ENCODE data around the gene PEAK1.

- TF ChIP-seq ZNF239 (tag by site-specific recombination; IDR thresholded peaks at IDR 0.05): no peak
- TF ChIP-seq SETDB1 (IDR thresholded peaks at IDR 0.05; ENCODE audit: insufficient read length, low read length): no peak
- no peak for TF ChIP-seq CTCF (tag by site-specific recombination; IDR thresholded peaks at IDR 0.05)
- TF ChIP-seq ZNF350 (tag by site-specific recombination; IDR thresholded peaks at IDR 0.05): no peak
- TF ChIP-seq ZNF830 (tag by site-specific recombination; IDR thresholded peaks at IDR 0.05; ENCODE audit: low read depth): no peak
- no peak for TF ChIP-seq ZNF335 (tag by site-specific recombination; conservative IDR thresholded peaks at IDR 0.05)
- TF ChIP-seq REST (tag by site-specific recombination; IDR thresholded peaks at IDR 0.05): no peak
- no peak for TF ChIP-seq ZNF416 (tag by site-specific recombination; IDR thresholded peaks at IDR 0.05)
- no peak for TF ChIP-seq PATZ1 (tag by site-specific recombination; IDR thresholded peaks at IDR 0.05)
- no peak for TF ChIP-seq YY1 (tag by site-specific recombination; IDR thresholded peaks at IDR 0.05)
Measured at GRCh38 chr15:77342807-77343206, 77.1 kb downstream of the PEAK1 start.

Data from HEK293 (cell line).